Keratinocyte (primary cell): ENCODE measurements around the gene MAGI2.

Experiments used
- EZH2 ChIP-seq: IDR thresholded peaks from one replicate; pipeline ENCODE4 v1.6.1; 2012; ENCODE audit warnings: inconsistent platforms, mild to moderate bottlenecking, low read length, moderate library complexity
- TF ChIP-seq, protein P1 (sequence below), 3 experiments: IDR thresholded peaks in 1 of 3; conservative IDR thresholded peaks in 1 of 3; optimal IDR thresholded peaks in 1 of 3; 2 replicates in 2 of 3; 3 replicates in 1 of 3; pipeline versions ENCODE3 to v1.5.1; 2011; ENCODE audit warnings: low read length in 3 of 3, mild to moderate bottlenecking in 3 of 3, moderate library complexity in 2 of 3, control low read depth in 1 of 3, inconsistent platforms in 1 of 3; ENCODE audit not compliant: insufficient read depth in 2 of 3; ENCODE audit errors: extremely low read depth in 1 of 3

DNA sequence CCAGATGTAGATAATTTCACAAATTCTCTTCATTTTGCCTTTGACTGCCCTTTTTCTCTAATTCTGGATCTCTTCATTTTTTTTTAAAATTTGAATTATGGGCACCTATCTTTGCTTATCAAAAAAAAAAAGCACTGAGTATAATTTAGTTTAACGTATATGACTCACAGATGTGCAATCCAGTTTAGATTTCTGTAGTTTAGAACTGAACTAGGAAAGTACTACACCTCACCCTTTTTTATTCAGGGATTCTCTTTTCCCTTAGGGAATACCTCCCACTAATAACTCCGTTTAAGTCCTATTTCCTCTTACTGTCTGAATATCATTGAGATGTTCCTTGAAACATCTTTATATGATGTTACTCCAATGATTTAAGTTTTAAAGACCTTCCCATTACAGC is 665.0 kb downstream of the MAGI2 start:
- TF ChIP-seq, protein P1, sequence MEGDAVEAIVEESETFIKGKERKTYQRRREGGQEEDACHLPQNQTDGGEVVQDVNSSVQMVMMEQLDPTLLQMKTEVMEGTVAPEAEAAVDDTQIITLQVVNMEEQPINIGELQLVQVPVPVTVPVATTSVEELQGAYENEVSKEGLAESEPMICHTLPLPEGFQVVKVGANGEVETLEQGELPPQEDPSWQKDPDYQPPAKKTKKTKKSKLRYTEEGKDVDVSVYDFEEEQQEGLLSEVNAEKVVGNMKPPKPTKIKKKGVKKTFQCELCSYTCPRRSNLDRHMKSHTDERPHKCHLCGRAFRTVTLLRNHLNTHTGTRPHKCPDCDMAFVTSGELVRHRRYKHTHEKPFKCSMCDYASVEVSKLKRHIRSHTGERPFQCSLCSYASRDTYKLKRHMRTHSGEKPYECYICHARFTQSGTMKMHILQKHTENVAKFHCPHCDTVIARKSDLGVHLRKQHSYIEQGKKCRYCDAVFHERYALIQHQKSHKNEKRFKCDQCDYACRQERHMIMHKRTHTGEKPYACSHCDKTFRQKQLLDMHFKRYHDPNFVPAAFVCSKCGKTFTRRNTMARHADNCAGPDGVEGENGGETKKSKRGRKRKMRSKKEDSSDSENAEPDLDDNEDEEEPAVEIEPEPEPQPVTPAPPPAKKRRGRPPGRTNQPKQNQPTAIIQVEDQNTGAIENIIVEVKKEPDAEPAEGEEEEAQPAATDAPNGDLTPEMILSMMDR (optimal IDR thresholded peaks at IDR 0.05 in 1 of 3, IDR thresholded peaks at IDR 0.05 in 1 of 3, conservative IDR thresholded peaks at IDR 0.05 in 1 of 3; ENCODE audit: extremely low read depth in 1 of 3, insufficient read depth in 2 of 3, low read length in 3 of 3): no peak
- no peak for TF ChIP-seq EZH2
